ENCODE results near the gene KDM2B.

GRCh38 chr12:121448771-121449315 lies 132.0 kb downstream of the KDM2B start:
- TF ChIP-seq EZH2 (IDR thresholded peaks at IDR 0.05; ENCODE audit: borderline replicate concordance, insufficient read depth, low read length, poor library complexity, severe bottlenecking) (no peak), CTCF (IDR thresholded peaks at IDR 0.05; ENCODE audit: poor library complexity, severe bottlenecking) (no peak), POLR2AphosphoS5 (IDR thresholded peaks at IDR 0.05) (no peak)
